SK-N-SH (cell line): ENCODE data around the gene OR2AG2. TPM values are rescaled to one million over a fixed set of nuclear protein-coding genes. Genes with fewer than 3 reads are reported as not detected.

Experiments
- CTCF ChIA-PET: fragments of 300-600, 350-600 bp; formaldehyde crosslinking; extraction: SDS; loops from one replicate; lab custom pipeline; 2021; lab: Yijun Ruan, JAX
- POLR2A ChIA-PET: fragments of 350-600 bp; sonication (Branson Sonifier 250); formaldehyde crosslinking; extraction: SDS; loops from one replicate; lab custom pipeline; 2020; ENCODE audit warnings: antibody characterized with exemption, inconsistent platforms; lab: Yijun Ruan, JAX
- DNase-seq: peaks from one replicate; pipeline ENCODE4 v3.0.0; 2012
- H2AFZ ChIP-seq: fragments of 200-600 bp; sonication (generic); 2 replicates; pipeline ENCODE4 v1.8.1; 2016; ENCODE audit warnings: antibody characterized with exemption, mild to moderate bottlenecking, low read depth
- H3F3A ChIP-seq: fragments of 200-600 bp; sonication (generic); replicated peaks from 2 replicates; pipeline ENCODE3; 2016; ENCODE audit warnings: antibody characterized with exemption, mild to moderate bottlenecking; ENCODE audit not compliant: insufficient read depth
- H3K27ac ChIP-seq, 2 experiments: fragments of 200-500 bp in 1 of 2; fragments of 200-600 bp in 1 of 2; sonication (Bioruptor generic) in 1 of 2; sonication (generic), shearing (Covaris generic) in 1 of 2; 2 replicates each; pipeline versions ENCODE4 v1.5.1 to v1.6.1; 2014 to 2016; ENCODE audit warnings: low read depth in 2 of 2, inconsistent platforms in 1 of 2, low read length in 1 of 2, mild to moderate bottlenecking in 1 of 2, mixed read lengths in 1 of 2
- H3K27me3 ChIP-seq: fragments of 200-600 bp; sonication (generic), shearing (Covaris generic); 2 replicates; pipeline ENCODE4 v1.6.1; 2016; ENCODE audit warnings: mixed run types; ENCODE audit not compliant: insufficient read depth
- H3K36me3 ChIP-seq, 2 experiments: fragments of 200-500 bp in 1 of 2; fragments of 200-600 bp in 1 of 2; sonication (Bioruptor generic) in 1 of 2; sonication (generic) in 1 of 2; replicated peaks in 1 of 2; 2 replicates each; pipeline versions ENCODE3 to v1.5.1; 2014 to 2016; ENCODE audit warnings: low read length in 1 of 2, mild to moderate bottlenecking in 1 of 2; ENCODE audit not compliant: insufficient read depth in 2 of 2, control insufficient read depth in 1 of 2
- H3K4me1 ChIP-seq, 2 experiments: fragments of 200-500 bp in 1 of 2; fragments of 200-600 bp in 1 of 2; sonication (Bioruptor generic) in 1 of 2; sonication (generic), shearing (Covaris generic) in 1 of 2; 2 replicates each; pipeline versions ENCODE4 v1.5.1 to v1.6.1; 2014 to 2016; ENCODE audit warnings: low read depth in 1 of 2, low read length in 1 of 2, mixed run types in 1 of 2; ENCODE audit not compliant: insufficient read depth in 2 of 2, control insufficient read depth in 1 of 2
- H3K4me2 ChIP-seq: fragments of 200-600 bp; sonication (generic), shearing (Covaris generic); 2 replicates; pipeline ENCODE4 v1.6.1; 2017; ENCODE audit warnings: mixed run types
- H3K4me3 ChIP-seq, 2 experiments: fragments of 200-500 bp in 1 of 2; fragments of 200-600 bp in 1 of 2; sonication (Bioruptor generic) in 1 of 2; sonication (generic), shearing (Covaris generic) in 1 of 2; 2 replicates each; pipeline versions ENCODE4 v1.5.1 to v1.8.1; 2014 to 2016; ENCODE audit warnings: low read depth in 2 of 2, inconsistent platforms in 1 of 2, low read length in 1 of 2, mild to moderate bottlenecking in 1 of 2, mixed read lengths in 1 of 2, moderate library complexity in 1 of 2
- H3K79me2 ChIP-seq: fragments of 200-600 bp; sonication (generic); 2 replicates; pipeline ENCODE4 v1.8.1; 2017; ENCODE audit warnings: mild to moderate bottlenecking; ENCODE audit not compliant: insufficient read depth
- H3K9ac ChIP-seq: fragments of 200-600 bp; sonication (generic); 2 replicates; pipeline ENCODE4 v1.6.1; 2017; ENCODE audit warnings: mixed run types
- H3K9me2 ChIP-seq: fragments of 200-600 bp; sonication (generic); 2 replicates; pipeline ENCODE4 v1.6.1; 2017; ENCODE audit warnings: mixed run types
- H3K9me3 ChIP-seq: fragments of 200-600 bp; sonication (generic); 2 replicates; pipeline ENCODE4 v1.6.1; 2017; ENCODE audit warnings: mixed run types, mild to moderate bottlenecking, moderate library complexity
- H4K20me1 ChIP-seq: fragments of 200-600 bp; sonication (generic); 2 replicates; pipeline ENCODE4 v1.6.1; 2017; ENCODE audit warnings: mild to moderate bottlenecking, mixed run types; ENCODE audit not compliant: insufficient read depth
- GATA2 ChIP-seq: sonication (generic); formaldehyde crosslinking; IDR thresholded peaks from 2 replicates; pipeline ENCODE4 v1.5.0; 2020; ENCODE audit warnings: mild to moderate bottlenecking, missing genetic modification reagents
- NFIC ChIP-seq: IDR thresholded peaks from 2 replicates; pipeline ENCODE4 v1.4.0; 2012; ENCODE audit warnings: borderline replicate concordance
- PBX3 ChIP-seq: IDR thresholded peaks from 2 replicates; pipeline ENCODE4; 2012
- POLR2AphosphoS5 ChIP-seq: IDR thresholded peaks from 2 replicates; pipeline ENCODE4 v1.6.1; 2012; ENCODE audit warnings: low read depth, low read length
- RAD21 ChIP-seq: IDR thresholded peaks from 2 replicates; pipeline ENCODE4 v1.6.1; 2012; ENCODE audit warnings: mild to moderate bottlenecking, low read length
- REST ChIP-seq: IDR thresholded peaks from 2 replicates; pipeline ENCODE4 v1.6.1; 2012; ENCODE audit warnings: mild to moderate bottlenecking, low read depth, low read length, moderate library complexity
- RXRA ChIP-seq: IDR thresholded peaks from 2 replicates; pipeline ENCODE4 v1.4.0; 2012; ENCODE audit warnings: low read depth, mild to moderate bottlenecking, borderline replicate concordance
- SMC3 ChIP-seq: IDR thresholded peaks from 2 replicates; pipeline ENCODE4 v1.6.1; 2012; ENCODE audit warnings: low read depth, low read length, improper control_type of control experiment
- YY1 ChIP-seq: IDR thresholded peaks from 2 replicates; pipeline ENCODE4 v1.4.0; 2012; ENCODE audit warnings: low read depth, mild to moderate bottlenecking
- WGBS: methylation state at CpG from one replicate; pipeline ENCODE4 v1.1.6; 2017; ENCODE audit warnings: low lambda C conversion rate; 5-methylcytosine and 5-hydroxymethylcytosine counted together
- polyA plus RNA-seq, 3 experiments: library from polyadenylated mRNA; depleted of rRNA; stranded (reverse); fragments of >200 nt; gene quantifications; 2 replicates each; pipeline ENCODE4 v1.2.3, GENCODE V29; 2012
- TF ChIP-seq, protein P1 (sequence below): fragments of 200-600 bp; sonication (generic); IDR thresholded peaks from 2 replicates; pipeline ENCODE4 v1.6.1; 2017; ENCODE audit warnings: antibody characterized with exemption, mild to moderate bottlenecking, moderate library complexity

The OR2AG2 gene
- polyA plus RNA-seq, 1 of the 3 experiments (the other 2 are of a cell fraction) = not detected

- ChIA-PET POLR2A (no interaction called here), CTCF (interaction anchor here (0.6 to 4.1 kb wide), 20 partner anchors 9 to 1895 kb away, joined by 3 to 32 read pairs (median 4); no protein-coding TSS in a partner anchor)
- Histone ChIP-seq H4K20me1 (no peaks in the 10 kb centered on the region), H3K4me1 (no peaks in the 10 kb centered on the region), H3K4me3 (no peak overlapping the region; a peak in 1 of 4 replicates), H3K9me3 (no peaks in the 10 kb centered on the region), H3K36me3 (no peaks in the 10 kb centered on the region), H3K27me3 (no peaks in the 10 kb centered on the region; the same call in 1 of the 2 replicates), H3K9me2 (no peaks in the 10 kb centered on the region), H2AFZ (no peak overlapping the region)
- 2% methylated on average over 2 of the region's 2 CpGs for WGBS
- DNase-seq = peak; percentile 11
- TF ChIP-seq RAD21 (peak; percentile 42), GATA2 (CRISPR knock-in tag) (no peak)
- TF ChIP-seq, protein P1, sequence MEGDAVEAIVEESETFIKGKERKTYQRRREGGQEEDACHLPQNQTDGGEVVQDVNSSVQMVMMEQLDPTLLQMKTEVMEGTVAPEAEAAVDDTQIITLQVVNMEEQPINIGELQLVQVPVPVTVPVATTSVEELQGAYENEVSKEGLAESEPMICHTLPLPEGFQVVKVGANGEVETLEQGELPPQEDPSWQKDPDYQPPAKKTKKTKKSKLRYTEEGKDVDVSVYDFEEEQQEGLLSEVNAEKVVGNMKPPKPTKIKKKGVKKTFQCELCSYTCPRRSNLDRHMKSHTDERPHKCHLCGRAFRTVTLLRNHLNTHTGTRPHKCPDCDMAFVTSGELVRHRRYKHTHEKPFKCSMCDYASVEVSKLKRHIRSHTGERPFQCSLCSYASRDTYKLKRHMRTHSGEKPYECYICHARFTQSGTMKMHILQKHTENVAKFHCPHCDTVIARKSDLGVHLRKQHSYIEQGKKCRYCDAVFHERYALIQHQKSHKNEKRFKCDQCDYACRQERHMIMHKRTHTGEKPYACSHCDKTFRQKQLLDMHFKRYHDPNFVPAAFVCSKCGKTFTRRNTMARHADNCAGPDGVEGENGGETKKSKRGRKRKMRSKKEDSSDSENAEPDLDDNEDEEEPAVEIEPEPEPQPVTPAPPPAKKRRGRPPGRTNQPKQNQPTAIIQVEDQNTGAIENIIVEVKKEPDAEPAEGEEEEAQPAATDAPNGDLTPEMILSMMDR = peak; percentile 71
- TF ChIP-seq, all 33 proteins: peak for 2
- no peaks in the 10 kb centered on the region for H3K79me2 ChIP-seq
- H3K4me2 ChIP-seq = no peak overlapping the region
- no peaks in the 10 kb centered on the region for H3F3A ChIP-seq
- no peak overlapping the region for H3K27ac ChIP-seq
- no peak overlapping the region for H3K9ac ChIP-seq
These were observed 33.8 kb downstream of the OR2AG2 start for GRCh38 chr11:6737872-6738466.

DNA sequence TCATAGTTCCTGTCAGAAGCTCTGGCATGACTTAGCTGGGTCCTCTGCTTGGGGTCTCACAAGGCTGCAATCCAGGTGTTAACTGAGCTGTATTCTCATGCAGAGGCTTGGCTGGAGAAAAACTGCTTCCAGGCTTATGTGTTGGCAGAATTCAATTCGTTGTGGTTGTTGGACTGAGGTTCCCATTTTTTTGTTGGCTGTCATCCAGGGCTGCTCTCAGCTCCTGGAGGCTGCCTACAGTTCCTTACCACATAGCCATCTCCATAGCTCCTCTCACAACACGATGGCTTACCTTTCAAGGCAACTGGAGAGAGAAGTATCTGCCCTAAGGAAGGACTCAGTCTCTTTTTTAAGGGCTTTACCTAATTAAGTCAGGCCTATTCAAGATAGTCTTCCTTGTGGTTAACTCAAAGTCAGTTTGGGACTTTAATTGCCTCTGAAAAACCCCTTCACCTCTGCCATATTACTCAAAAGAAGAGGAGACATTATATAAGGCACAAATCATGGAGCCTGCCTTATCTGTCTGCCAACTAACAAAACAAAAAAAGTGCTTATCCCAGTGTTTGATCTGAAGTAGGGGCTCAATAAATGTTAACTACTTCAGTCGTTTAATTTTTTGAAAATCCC, 35.2 kb downstream of the OR2AG2 start:
- no peak overlapping the region for H3K9ac ChIP-seq
- no peak overlapping the region for H3K27ac ChIP-seq
- no peaks in the 10 kb centered on the region for H3K9me3 ChIP-seq
- DNase-seq = no peak
- no peaks in the 10 kb centered on the region for H3K79me2 ChIP-seq
- no peak overlapping the region for H2AFZ ChIP-seq
- H4K20me1 ChIP-seq = no peaks in the 10 kb centered on the region
- no peaks in the 10 kb centered on the region for H3K4me1 ChIP-seq
- H3K36me3 ChIP-seq = no peaks in the 10 kb centered on the region
- 0% methylated on average over 3 of the region's 3 CpGs for WGBS
- H3K4me3 ChIP-seq = no peak overlapping the region
- H3K27me3 ChIP-seq = no peaks in the 10 kb centered on the region; the same call in 1 of the 2 replicates
- ChIA-PET CTCF (interaction anchor here (2.9 to 4.1 kb wide), 2 partner anchors 15 to 19 kb away, joined by 19 to 32 read pairs; no protein-coding TSS in a partner anchor), POLR2A (no interaction called here)
- H3K9me2 ChIP-seq = no peaks in the 10 kb centered on the region
- H3K4me2 ChIP-seq = no peak overlapping the region
- TF ChIP-seq PBX3 = no peak
- TF ChIP-seq NFIC = no peak
- no peak for TF ChIP-seq SMC3
- TF ChIP-seq RAD21 = no peak
- no peak for TF ChIP-seq YY1
- TF ChIP-seq GATA2 (CRISPR knock-in tag) = no peak
- no peak for TF ChIP-seq RXRA
- no peak for TF ChIP-seq POLR2AphosphoS5
- TF ChIP-seq REST = no peak
- TF ChIP-seq, all 33 proteins: peak for 0
- no peaks in the 10 kb centered on the region for H3F3A ChIP-seq
